Right lobe of liver (tissue), 4 donors: Measurements from ENCODE around the gene IGFBP4.

Source experiments
- CTCF ChIP-seq, 4 donors: fragments of 200-600 bp in 3 of 4; fragments of 450-650 bp in 1 of 4; IDR thresholded peaks; one replicate each; pipeline versions ENCODE4 v1.5.1 to v1.8.0; 2016 to 2022; ENCODE audit warnings: antibody characterized with exemption in 4 of 4, mild to moderate bottlenecking in 2 of 4
- POLR2A ChIP-seq: fragments of 450-650 bp; IDR thresholded peaks from one replicate; pipeline ENCODE4 v1.6.1; 2017; ENCODE audit warnings: antibody characterized with exemption, mild to moderate bottlenecking
- donor health status: DM: no; HTN: no; CAD: no.
- donor health status: DM: no; HTN: no; CAD: no.
- donor health status: DM: no; HTN: yes; CAD: no.

DNA sequence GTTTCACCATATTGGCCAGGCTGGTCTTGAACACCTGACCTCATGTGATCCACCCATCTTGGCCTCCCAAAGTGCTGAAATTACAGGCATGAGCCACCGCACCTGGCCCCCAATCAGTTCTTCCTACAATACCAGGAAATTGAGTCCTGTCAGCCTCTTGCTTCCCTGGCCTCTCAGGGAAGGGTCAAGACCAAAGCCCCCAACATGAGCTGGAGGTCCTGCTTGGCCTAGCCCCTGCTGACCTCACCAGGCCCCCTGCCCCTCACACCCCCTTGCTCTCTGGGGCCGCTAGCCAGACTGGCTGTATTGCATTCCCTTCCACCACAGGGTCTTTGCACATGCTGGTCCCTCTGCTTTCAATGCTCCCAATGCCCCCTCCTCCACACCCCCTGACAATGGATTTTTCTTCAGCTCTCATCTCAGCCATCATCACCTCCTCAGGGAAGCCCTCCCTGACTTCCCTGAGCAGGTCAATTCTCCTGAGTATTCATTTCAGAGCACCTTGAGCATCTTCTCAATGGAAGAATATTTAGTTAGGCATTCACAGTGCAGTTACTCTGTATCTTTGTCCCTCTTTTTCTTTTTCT is 24.1 kb downstream of the IGFBP4 start:
- TF ChIP-seq CTCF (IDR thresholded peaks at IDR 0.05) (no peak), POLR2A (no peak)
